GM10266 (cell line): ENCODE measurements around the gene DAAM1.

ENCODE experiments used
- DNase-seq: peaks from one replicate; pipeline ENCODE4 v3.0.0; 2012; ENCODE audit errors: extremely low spot score
- TF ChIP-seq, protein P1 (sequence below): IDR thresholded peaks from 2 replicates; pipeline ENCODE4 v1.5.1; 2012; ENCODE audit warnings: mild to moderate bottlenecking, low read depth; ENCODE audit not compliant: control insufficient read depth, insufficient read depth; ENCODE audit errors: missing control alignments

DAAM1 gene

DNA sequence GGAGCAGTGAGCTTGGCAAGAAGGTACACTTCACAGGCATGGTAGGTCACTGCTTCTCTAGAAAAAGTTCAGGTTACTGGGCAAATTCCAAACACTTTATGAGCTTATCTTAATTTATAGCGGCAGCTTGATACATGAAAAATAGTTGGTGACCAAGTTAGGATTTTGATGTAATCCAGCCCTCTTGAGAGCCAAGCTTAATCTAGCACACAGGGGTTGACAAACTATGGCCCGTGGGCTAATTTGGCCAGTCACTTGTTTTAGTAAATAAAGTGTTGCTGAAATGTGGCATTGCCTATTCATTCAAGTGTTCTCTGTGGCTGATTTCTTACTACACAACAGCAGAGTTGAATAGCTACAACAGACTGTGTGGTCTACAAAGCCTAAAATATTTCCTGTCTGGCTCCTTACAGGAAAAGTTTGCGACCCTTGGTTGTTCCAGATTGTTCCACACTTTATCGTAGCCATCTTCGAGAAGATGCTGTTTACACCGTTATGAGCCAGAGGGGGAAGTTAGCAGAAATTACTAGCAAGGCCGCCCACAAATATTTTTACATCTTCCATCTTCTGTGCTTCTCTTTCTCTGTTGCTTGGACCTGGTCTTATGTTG lies 120.9 kb downstream of the DAAM1 start:
- no peak for DNase-seq
- TF ChIP-seq, protein P1, sequence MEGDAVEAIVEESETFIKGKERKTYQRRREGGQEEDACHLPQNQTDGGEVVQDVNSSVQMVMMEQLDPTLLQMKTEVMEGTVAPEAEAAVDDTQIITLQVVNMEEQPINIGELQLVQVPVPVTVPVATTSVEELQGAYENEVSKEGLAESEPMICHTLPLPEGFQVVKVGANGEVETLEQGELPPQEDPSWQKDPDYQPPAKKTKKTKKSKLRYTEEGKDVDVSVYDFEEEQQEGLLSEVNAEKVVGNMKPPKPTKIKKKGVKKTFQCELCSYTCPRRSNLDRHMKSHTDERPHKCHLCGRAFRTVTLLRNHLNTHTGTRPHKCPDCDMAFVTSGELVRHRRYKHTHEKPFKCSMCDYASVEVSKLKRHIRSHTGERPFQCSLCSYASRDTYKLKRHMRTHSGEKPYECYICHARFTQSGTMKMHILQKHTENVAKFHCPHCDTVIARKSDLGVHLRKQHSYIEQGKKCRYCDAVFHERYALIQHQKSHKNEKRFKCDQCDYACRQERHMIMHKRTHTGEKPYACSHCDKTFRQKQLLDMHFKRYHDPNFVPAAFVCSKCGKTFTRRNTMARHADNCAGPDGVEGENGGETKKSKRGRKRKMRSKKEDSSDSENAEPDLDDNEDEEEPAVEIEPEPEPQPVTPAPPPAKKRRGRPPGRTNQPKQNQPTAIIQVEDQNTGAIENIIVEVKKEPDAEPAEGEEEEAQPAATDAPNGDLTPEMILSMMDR = no peak

GRCh38 chr14:59310633-59311032 lies 122.2 kb downstream of the DAAM1 start:
- DNase-seq = no peak
- TF ChIP-seq, protein P1 = no peak

DNA sequence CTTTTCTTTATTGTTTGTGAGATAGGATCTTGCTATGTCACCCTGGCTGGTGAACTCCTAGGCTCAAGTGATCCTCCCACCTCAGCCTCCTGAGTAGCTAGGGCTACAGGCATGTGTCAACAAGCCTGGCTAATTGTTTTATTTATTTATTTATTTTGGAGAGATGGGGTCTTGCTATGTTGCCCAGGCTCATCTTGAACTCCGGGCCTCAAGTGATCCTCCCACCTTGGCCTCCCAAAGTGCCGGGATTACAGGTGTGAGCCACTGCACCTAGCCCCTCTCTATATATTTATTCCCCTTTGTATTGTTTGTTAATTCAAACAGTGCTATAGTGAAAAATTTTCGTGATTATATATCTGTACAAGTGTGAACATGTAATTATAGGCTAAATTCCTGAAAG lies 123.3 kb downstream of the DAAM1 start:
- TF ChIP-seq, protein P1 = no peak
- DNase-seq = no peak

DNA sequence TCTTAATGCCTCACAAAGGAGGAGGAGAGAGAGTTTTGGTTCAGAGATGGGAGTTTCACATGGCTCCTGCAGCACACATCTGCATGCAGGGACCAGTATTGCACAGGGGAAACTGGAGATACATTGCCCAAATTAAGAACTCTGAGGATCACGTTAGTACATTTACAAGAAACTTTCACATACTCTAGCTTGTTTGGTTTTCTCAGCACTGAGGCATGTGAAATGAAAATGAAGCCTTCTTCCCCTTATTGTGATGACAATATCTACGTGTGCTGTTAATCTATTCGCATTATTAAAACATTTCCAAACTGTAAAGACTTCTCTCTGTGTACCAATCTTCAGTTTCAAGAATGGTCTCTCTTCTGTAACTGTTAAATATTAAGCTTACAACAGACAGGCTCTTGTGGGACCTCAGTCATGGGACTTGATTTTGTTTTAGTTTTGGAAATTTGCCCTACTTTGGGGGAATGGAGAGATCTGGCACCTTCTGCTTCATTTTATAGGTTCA lies 124.7 kb downstream of the DAAM1 start:
- DNase-seq = peak; percentile 17
- TF ChIP-seq, protein P1 = no peak

DNA sequence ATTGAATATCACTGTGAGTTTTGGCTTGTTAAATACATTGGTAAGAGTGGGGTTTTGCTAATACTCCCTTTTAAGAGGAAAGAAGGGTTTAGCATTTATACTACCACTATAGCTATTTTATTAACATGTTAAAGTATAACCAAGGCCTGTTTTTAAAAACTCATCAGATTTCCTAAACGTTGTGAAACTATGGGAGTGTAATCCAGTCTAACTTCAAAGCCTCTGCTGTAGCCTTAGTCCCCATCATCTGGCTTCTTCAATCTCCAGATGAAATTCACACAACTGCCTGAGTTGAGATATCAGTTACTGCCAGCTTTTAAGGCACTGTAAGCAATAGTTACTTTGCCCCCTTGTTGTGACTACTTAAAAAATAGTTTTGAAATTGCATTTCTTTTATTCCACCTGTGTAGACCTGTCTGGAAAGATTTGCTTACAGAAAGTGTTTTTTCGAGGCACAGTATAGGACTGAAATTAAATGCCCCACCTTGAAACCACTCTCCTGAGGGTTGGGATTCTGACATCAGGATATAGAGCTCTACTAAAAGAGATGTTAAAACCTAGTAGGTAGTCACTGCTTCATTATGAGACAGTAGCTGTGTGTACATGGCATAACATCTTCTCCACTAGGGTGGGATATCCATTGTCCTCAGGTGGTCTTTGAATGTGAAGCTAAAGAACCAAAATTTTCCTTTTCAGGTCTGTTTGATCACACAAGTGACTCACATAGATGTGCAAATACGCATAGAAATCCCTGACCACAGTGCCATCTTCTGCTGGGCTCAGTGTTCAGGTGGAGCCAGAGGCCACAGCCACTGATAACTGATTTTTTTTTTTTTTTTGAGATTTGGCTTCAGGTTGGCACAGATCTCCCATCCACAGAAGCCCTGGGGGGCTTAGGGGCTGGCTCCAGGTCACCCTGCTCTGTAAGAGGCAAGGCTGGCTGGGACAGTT lies 125.5 kb downstream of the DAAM1 start:
- TF ChIP-seq, protein P1 = peak; percentile 14
- no peak for DNase-seq

- TF ChIP-seq, protein P1 = no peak
- no peak for DNase-seq
Measured at GRCh38 chr14:59314953-59315599, 126.6 kb downstream of the DAAM1 start.
